Psoas muscle (tissue), 8 donors: ENCODE data around the gene WDR86. TPM values are rescaled to one million over a fixed set of nuclear protein-coding genes. Genes with fewer than 3 reads are reported as not detected.

Source experiments
- ATAC-seq, 4 donors: fragments of 200-7000 bp; cut with Tn5 transposase; one replicate each; pipeline ENCODE4 v1.9.1; 2020; ENCODE audit warnings: moderate library complexity in 3 of 4, mild to moderate bottlenecking in 2 of 4
- DNase-seq, 2 donors: peaks; one replicate each; pipeline ENCODE4 v3.0.0-alpha.2; 2020
- H3K27ac ChIP-seq: fragments of 200-600 bp; one replicate; pipeline ENCODE4 v1.8.0; 2022
- H3K27me3 ChIP-seq, 3 donors: fragments of 200-600 bp in 1 of 3; one replicate each; pipeline versions ENCODE4 v1.6.1 to v1.8.0; 2013 to 2022; ENCODE audit warnings: low read length in 2 of 3, mild to moderate bottlenecking in 2 of 3, moderate library complexity in 1 of 3; ENCODE audit not compliant: insufficient read depth in 3 of 3
- H3K36me3 ChIP-seq, 2 donors: fragments of 200-600 bp in 1 of 2; one replicate each; pipeline versions ENCODE4 v1.6.1 to v1.8.0; 2013 to 2022; ENCODE audit warnings: low read depth in 1 of 2, mild to moderate bottlenecking in 1 of 2, moderate library complexity in 1 of 2; ENCODE audit not compliant: insufficient read depth in 1 of 2
- H3K4me1 ChIP-seq: fragments of 200-600 bp; one replicate; pipeline ENCODE4 v1.8.0; 2022
- H3K4me3 ChIP-seq: fragments of 200-600 bp; one replicate; pipeline ENCODE4 v1.8.0; 2022; ENCODE audit warnings: mild to moderate bottlenecking
- H3K9me3 ChIP-seq: fragments of 200-600 bp; one replicate; pipeline ENCODE4 v1.8.0; 2022
- WGBS, 3 donors: extraction: QIAGEN DNeasy Blood & Tissue Kit; methylation state at CpG; one replicate each; pipeline versions ENCODE4 v1.1.6 to v1.1.7; 2013; 5-methylcytosine and 5-hydroxymethylcytosine counted together
- intact Hi-C, 2 donors: fragments of 100-400 bp; cut with DNase I; formaldehyde crosslinking; loops; one replicate each; pipeline versions ENCODE4 v1.11.0 to v1.14.2; 2022
- polyA plus RNA-seq, 3 donors: library from polyadenylated mRNA; stranded (reverse); fragments of 200-250 nt; gene quantifications; one replicate each; pipeline ENCODE4 v1.2.3, GENCODE V29; 2013
- total RNA-seq, 4 donors: library from RNA; stranded (reverse); fragmentation: NEBNext Ultra II Directional in 2 of 4; extraction: Animal tissue kit (Norgen Biotek cat#: 25700) in 2 of 4; gene quantifications; one replicate each; pipeline versions ENCODE4 v1.2.1 to v1.2.4, GENCODE V29; 2021 to 2023
- TF ChIP-seq, protein P1 (sequence below): fragments of 200-600 bp; IDR thresholded peaks from one replicate; pipeline ENCODE4 v1.8.0; 2022; ENCODE audit warnings: antibody characterized with exemption
- donor health status: healthy with polysubstance abuse.
- donor health status: DM: no; HTN: no; CAD: no; lungs with moderate emphysema.
- donor health status: Bipolar disorder and iron deficiency.
- donor health status: healthy.
- donor health status: DM: yes; HTN: yes; CAD: no.
- donor health status: DM: no; HTN: no; CAD: no.
- donor health status: DM: no; HTN: no; CAD: no.
- donor health status: DM: yes; HTN: yes; CAD: no.

Gene WDR86
- total and polyA plus RNA-seq, 7 donors: 0.03 to 0.44 (median 0.29) TPM; not detected in 2

DNA sequence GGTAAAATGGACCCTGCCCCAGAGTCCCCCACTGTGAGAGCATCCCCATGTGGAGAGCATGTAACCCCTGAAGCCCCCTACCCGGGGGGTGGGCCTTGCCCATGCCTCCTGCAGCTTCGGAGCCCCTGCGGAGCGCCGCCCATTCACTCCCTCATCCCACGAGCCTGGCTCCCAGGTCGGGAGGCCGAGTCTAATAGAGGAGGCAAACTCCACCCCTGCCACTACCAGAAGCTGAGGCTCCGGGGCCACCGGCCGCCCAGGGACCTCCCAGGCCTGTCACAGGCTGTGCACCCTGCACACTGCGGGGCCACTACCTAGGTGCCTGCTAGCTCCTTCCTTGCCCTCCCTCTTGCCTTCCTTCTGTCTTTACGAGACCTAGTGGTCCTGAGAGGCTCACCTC, 17.4 kb downstream of the WDR86 start:
- H3K9me3 ChIP-seq: no peaks in the 10 kb centered on the region
- TF ChIP-seq, protein P1, sequence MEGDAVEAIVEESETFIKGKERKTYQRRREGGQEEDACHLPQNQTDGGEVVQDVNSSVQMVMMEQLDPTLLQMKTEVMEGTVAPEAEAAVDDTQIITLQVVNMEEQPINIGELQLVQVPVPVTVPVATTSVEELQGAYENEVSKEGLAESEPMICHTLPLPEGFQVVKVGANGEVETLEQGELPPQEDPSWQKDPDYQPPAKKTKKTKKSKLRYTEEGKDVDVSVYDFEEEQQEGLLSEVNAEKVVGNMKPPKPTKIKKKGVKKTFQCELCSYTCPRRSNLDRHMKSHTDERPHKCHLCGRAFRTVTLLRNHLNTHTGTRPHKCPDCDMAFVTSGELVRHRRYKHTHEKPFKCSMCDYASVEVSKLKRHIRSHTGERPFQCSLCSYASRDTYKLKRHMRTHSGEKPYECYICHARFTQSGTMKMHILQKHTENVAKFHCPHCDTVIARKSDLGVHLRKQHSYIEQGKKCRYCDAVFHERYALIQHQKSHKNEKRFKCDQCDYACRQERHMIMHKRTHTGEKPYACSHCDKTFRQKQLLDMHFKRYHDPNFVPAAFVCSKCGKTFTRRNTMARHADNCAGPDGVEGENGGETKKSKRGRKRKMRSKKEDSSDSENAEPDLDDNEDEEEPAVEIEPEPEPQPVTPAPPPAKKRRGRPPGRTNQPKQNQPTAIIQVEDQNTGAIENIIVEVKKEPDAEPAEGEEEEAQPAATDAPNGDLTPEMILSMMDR: no peak
- H3K4me3 ChIP-seq: no peak overlapping the region
- peaks cover 0 to 15% (median 4%) of the 10 kb centered on the region in 3 donors for H3K27me3 ChIP-seq
- no peak for ATAC-seq
- intact Hi-C loops: no loop called here
- H3K27ac ChIP-seq: no peak overlapping the region
- WGBS, 3 donors: 72 to 84% (median 84%) methylated on average over 10 to 13 of the region's 13 CpGs
- no peaks in the 10 kb centered on the region for H3K36me3 ChIP-seq
- peak in 1 of 2 donors; percentile 54 for DNase-seq
- H3K4me1 ChIP-seq: no peaks in the 10 kb centered on the region

GRCh38 chr7:151392002-151392401, 17.8 kb downstream of the WDR86 start:
- DNase-seq: peak in 1 of 2 donors; percentile 29
- no peak overlapping the region for H3K27ac ChIP-seq
- no peaks in the 10 kb centered on the region for H3K9me3 ChIP-seq
- H3K4me1 ChIP-seq: no peaks in the 10 kb centered on the region
- H3K4me3 ChIP-seq: no peak overlapping the region
- intact Hi-C loops: no loop called here
- TF ChIP-seq, protein P1: no peak
- H3K27me3 ChIP-seq: peaks cover 0 to 17% (median 4%) of the 10 kb centered on the region in 3 donors
- WGBS, 3 donors: 88 to 91% (median 91%) methylated on average over 8 of the region's 8 CpGs
- ATAC-seq: no peak
- H3K36me3 ChIP-seq: no peaks in the 10 kb centered on the region

DNA sequence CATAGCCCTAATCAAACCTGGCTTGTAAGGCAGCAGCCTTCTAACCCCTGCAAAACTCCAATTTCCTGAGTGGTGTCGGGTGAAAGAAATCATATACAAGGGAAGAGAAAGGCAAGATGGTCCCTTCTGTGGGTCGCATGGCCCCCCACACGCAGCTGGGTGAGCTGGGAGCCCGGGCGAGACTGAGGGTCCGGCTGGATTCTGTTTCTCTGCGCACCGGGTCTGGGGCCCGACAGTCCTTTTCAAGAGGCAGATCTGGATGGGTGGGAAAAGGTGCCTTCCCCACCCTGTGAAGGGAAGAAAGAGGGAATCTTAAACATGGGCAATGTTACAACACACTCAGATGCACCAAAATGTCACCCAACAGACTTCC, 18.5 kb downstream of the WDR86 start:
- H3K9me3 ChIP-seq: no peaks in the 10 kb centered on the region
- ATAC-seq: no peak
- WGBS, 3 donors: 86 to 91% (median 90%) methylated on average over 9 of the region's 9 CpGs

DNA sequence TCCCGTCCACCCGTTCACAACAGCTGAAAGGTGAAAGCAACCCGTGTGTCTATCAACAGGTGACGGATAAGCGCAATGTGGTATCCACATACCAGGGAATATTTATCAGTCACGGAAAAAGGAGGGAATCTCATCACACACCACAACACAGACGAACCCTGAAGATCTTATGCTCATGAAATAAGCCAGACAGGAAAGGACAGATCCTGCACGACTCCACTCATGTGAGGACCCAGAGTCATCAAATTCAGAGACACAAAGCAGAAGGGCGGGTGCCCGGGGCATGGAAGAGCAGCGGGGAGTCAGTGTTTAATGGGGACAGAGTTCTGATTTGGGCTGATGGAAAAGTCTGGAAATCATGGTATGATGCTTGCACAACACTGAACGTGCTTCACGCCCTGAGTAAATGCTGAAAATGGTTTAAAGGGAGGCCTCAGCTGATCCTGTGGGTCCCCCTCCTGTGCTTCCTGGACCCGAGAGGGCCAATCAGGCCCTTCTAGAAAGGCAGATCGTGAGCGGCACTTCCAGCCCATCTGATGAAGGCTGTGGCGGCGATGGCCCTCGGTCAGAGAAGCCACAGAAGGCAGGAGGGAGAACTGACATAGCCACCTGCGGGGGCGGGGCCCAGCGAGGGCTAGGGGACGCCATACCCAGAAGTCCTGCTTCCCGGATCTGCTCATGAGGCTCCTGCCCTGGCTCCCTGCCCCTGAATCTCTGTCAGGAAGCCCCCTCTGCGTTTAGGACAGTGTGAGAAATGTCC, 19.1 kb downstream of the WDR86 start:
- Histone ChIP-seq H3K27ac (no peak overlapping the region), H3K27me3 (peaks cover 0 to 18% (median 4%) of the 10 kb centered on the region in 3 donors), H3K4me3 (no peak overlapping the region), H3K36me3 (no peaks in the 10 kb centered on the region), H3K4me1 (no peaks in the 10 kb centered on the region), H3K9me3 (no peaks in the 10 kb centered on the region)
- ATAC-seq (no peak), DNase-seq (peak in 1 of 2 donors; percentile 11)
- TF ChIP-seq, protein P1: no peak
- intact Hi-C loops: no loop called here
- WGBS, 3 donors: 78 to 87% (median 85%) methylated on average over 25 of the region's 25 CpGs

More for the DNA sequence above, 18.5 kb downstream of the WDR86 start:
- Histone ChIP-seq H3K4me1 (no peaks in the 10 kb centered on the region), H3K27ac (no peak overlapping the region), H3K4me3 (no peak overlapping the region), H3K36me3 (no peaks in the 10 kb centered on the region), H3K27me3 (peaks cover 0 to 18% (median 4%) of the 10 kb centered on the region in 3 donors)
- DNase-seq: peak in 1 of 2 donors; percentile 26
- intact Hi-C loops: no loop called here
- TF ChIP-seq, protein P1: no peak
